Calu3 (cell line): ENCODE results near the gene LCNL1. TPM values are rescaled to one million over a fixed set of nuclear protein-coding genes. Genes with fewer than 3 reads are reported as not detected.

Experiments
- BruUV-seq: library from RNA; stranded (reverse); fragments of 400-500 nt; replicated peaks from 2 replicates; lab custom pipeline; 2021; lab: Mats Ljungman, UMichigan
- CTCF ChIA-PET: fragments of 300-600 bp; sonication (Branson Sonifier 250); formaldehyde crosslinking; loops from one replicate; lab custom pipeline; 2022; ENCODE audit warnings: antibody characterized with exemption; lab: Charles Lee
- DNase-seq: peaks from one replicate; pipeline ENCODE4 v3.0.0; 2022
- H3K27ac Mint-ChIP-seq: one replicate; pipeline ENCODE4 v1.8.0; 2022; ENCODE audit warnings: mixed read lengths; ENCODE audit not compliant: unreplicated experiment
- H3K27me3 Mint-ChIP-seq: one replicate; pipeline ENCODE4 v1.8.0; 2022; ENCODE audit warnings: mixed read lengths; ENCODE audit not compliant: unreplicated experiment
- H3K36me3 Mint-ChIP-seq: one replicate; pipeline ENCODE4 v1.8.0; 2022; ENCODE audit warnings: mild to moderate bottlenecking, moderate library complexity, mixed read lengths; ENCODE audit not compliant: insufficient read depth, unreplicated experiment
- H3K4me1 Mint-ChIP-seq: one replicate; pipeline ENCODE4 v1.8.0; 2022; ENCODE audit warnings: mild to moderate bottlenecking, low read depth, mixed read lengths; ENCODE audit not compliant: unreplicated experiment
- H3K4me3 Mint-ChIP-seq: one replicate; pipeline ENCODE4 v1.8.0; 2022; ENCODE audit warnings: mild to moderate bottlenecking, low read depth, moderate library complexity, mixed read lengths; ENCODE audit not compliant: unreplicated experiment
- H3K9me3 Mint-ChIP-seq: one replicate; pipeline ENCODE4 v1.8.0; 2022; ENCODE audit warnings: low read depth, mixed read lengths; ENCODE audit not compliant: unreplicated experiment
- intact Hi-C: fragments of 100-400 bp; cut with micrococcal nuclease; formaldehyde crosslinking; loops from one replicate; pipeline ENCODE4 v1.10.0; 2022; ENCODE audit not compliant: unreplicated experiment
- total RNA-seq: library from RNA; stranded (reverse); gene quantifications from 2 replicates; pipeline ENCODE4 v1.2.3, GENCODE V29; 2022
- TF ChIP-seq, protein P1 (sequence below): fragments of 200-600 bp; IDR thresholded peaks from one replicate; pipeline ENCODE4 v1.8.0; 2022; ENCODE audit warnings: antibody characterized with exemption; ENCODE audit not compliant: unreplicated experiment

The LCNL1 gene
- total RNA-seq, 1 experiment from 2014 or later: not detected

DNA sequence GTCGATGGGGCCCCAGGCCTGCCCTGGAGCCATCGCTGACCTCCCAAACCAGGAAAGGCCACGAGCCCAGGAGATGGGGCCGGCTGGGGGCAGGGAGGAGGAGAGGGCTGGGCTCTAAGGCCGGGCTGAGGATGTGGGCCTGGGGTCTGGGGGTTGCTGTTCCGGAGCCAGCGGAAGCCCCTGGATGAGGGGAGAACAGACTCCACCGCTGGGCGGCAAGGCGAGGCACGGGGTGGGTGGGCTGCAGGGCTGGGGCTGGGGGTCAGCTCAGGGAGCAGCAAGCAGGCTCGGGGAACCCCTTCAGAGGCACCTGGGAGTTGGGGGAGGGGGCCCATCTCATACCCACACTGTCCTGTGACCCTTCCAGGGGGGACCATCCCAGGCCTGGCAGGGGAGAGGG lies 19.0 kb upstream of the LCNL1 start:
- BruUV-seq: no TSS peak
- Mint-ChIP-seq H3K27me3 (no peaks in the 10 kb centered on the region), H3K9me3 (no peaks in the 10 kb centered on the region), H3K36me3 (peaks cover 11% of the 10 kb centered on the region), H3K27ac (no peak overlapping the region), H3K4me3 (no peak overlapping the region), H3K4me1 (no peaks in the 10 kb centered on the region)
- CTCF ChIA-PET: no interaction called here
- TF ChIP-seq, protein P1, sequence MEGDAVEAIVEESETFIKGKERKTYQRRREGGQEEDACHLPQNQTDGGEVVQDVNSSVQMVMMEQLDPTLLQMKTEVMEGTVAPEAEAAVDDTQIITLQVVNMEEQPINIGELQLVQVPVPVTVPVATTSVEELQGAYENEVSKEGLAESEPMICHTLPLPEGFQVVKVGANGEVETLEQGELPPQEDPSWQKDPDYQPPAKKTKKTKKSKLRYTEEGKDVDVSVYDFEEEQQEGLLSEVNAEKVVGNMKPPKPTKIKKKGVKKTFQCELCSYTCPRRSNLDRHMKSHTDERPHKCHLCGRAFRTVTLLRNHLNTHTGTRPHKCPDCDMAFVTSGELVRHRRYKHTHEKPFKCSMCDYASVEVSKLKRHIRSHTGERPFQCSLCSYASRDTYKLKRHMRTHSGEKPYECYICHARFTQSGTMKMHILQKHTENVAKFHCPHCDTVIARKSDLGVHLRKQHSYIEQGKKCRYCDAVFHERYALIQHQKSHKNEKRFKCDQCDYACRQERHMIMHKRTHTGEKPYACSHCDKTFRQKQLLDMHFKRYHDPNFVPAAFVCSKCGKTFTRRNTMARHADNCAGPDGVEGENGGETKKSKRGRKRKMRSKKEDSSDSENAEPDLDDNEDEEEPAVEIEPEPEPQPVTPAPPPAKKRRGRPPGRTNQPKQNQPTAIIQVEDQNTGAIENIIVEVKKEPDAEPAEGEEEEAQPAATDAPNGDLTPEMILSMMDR: no peak
- DNase-seq: no peak
- intact Hi-C loops: no loop called here

GRCh38 chr9:136964171-136964689 lies 18.6 kb upstream of the LCNL1 start:
- CTCF ChIA-PET: no interaction called here
- no peaks in the 10 kb centered on the region for H3K9me3 Mint-ChIP-seq
- no TSS peak for BruUV-seq
- H3K27ac Mint-ChIP-seq: no peak overlapping the region
- intact Hi-C loops: no loop called here
- no peaks in the 10 kb centered on the region for H3K27me3 Mint-ChIP-seq
- H3K36me3 Mint-ChIP-seq: peaks cover 11% of the 10 kb centered on the region
- DNase-seq: peak; percentile 51
- H3K4me3 Mint-ChIP-seq: no peak overlapping the region
- TF ChIP-seq, protein P1: no peak
- no peaks in the 10 kb centered on the region for H3K4me1 Mint-ChIP-seq

DNA sequence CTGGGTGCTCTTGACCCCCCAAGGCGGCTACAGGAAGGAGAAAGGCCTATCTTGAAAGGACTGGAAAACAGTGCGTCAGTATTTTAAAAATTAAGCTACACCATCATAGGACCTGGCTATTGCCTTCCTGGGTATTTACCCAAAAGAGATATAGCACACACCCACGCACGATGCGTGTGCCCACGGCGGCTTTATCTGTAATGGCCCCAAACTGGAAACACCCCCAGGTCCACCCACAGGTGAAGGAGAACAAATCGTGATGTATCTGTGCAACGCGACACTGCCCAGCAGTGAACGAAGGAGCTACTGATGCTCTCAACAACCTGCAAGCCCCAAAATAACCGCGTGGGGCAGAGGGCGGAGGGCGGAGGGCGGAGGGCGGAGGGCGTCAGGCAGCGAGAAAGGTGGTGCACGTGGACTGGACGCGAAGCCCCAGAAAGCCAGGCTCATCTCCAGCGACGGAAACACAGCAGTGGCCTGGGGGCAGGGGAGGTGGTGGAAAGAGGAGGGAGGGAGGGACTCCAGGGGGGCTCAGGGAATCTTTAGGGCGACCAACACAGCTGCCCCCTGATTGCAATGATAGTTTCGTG lies 17.9 kb upstream of the LCNL1 start:
- CTCF ChIA-PET: interaction anchor here (1.1 kb wide), 1 partner anchor 17 kb away, joined by 3 read pairs; no protein-coding TSS in a partner anchor
- no peaks in the 10 kb centered on the region for H3K4me1 Mint-ChIP-seq
- no peak overlapping the region for H3K4me3 Mint-ChIP-seq
- TF ChIP-seq, protein P1: no peak
- H3K27me3 Mint-ChIP-seq: no peaks in the 10 kb centered on the region
- intact Hi-C loops: no loop called here
- no peak for DNase-seq
- no peak overlapping the region for H3K27ac Mint-ChIP-seq
- H3K9me3 Mint-ChIP-seq: no peaks in the 10 kb centered on the region
- H3K36me3 Mint-ChIP-seq: peaks cover 11% of the 10 kb centered on the region
- no TSS peak for BruUV-seq

GRCh38 chr9:136965771-136966484 lies 16.9 kb upstream of the LCNL1 start:
- TF ChIP-seq, protein P1: no peak
- H3K4me3 Mint-ChIP-seq: no peak overlapping the region
- H3K27me3 Mint-ChIP-seq: no peaks in the 10 kb centered on the region
- CTCF ChIA-PET: interaction anchor here (0.6 to 1.1 kb wide), 2 partner anchors 18 to 64 kb away, joined by 3 to 4 read pairs; no protein-coding TSS in a partner anchor
- no peak for DNase-seq
- no peaks in the 10 kb centered on the region for H3K9me3 Mint-ChIP-seq
- H3K4me1 Mint-ChIP-seq: no peaks in the 10 kb centered on the region
- intact Hi-C loops: no loop called here
- H3K36me3 Mint-ChIP-seq: peaks cover 11% of the 10 kb centered on the region
- BruUV-seq: no TSS peak
- H3K27ac Mint-ChIP-seq: no peak overlapping the region
